ENCODE measurements around the gene NAALADL2.
"Not testable (repeated sequence)": the region's sequence is repeated elsewhere in the genome, so short reads cannot be mapped to it uniquely, and the experiment has no call there.

NAALADL2 gene

DNA sequence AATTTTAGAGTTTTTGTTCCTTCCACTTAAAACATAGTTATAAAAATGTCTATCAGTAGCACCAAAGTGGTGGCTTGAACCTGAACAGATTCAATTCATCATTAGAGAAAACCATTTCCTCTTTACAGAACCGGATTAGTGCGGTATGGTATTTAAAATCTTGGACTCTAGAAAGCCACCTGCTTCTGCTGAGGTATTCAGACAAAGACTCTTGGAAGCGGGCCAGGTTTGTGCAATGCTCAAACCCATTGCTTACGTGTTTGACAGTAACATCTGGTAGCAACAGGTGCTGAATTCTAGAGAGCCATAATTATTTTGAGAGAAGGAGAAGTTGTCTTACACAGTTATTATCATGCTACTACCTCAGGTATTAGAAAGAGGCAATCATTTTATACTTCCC lies 290.5 kb downstream of the NAALADL2 start:
- DNase-seq, result no peak

DNA sequence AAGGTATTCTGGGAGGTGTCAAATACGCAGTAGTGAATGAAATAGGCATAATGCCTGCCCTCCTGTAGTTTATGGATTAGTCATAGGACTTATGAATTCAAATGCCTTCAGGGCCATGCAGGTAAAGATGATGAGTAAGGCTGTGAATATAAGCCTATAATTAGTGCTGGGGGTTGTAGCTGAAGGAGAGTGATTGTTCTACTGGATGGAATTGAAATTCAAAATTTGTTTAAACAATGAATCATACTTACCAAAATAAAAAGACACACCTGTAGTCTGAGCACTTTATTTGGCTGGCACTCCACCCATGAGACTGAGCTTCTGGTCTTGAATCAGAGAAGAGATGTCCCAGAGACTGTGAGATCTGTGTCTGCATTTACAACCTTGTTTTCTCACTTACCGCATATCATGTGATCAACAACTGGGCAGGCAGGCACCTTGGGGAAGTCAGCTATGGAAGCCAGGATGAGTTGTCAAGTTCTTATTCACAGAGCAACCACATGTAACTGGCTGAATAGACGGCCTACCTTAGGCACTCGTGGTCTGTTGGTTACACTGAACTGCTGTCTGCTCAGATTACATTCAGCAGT lies 291.8 kb downstream of the NAALADL2 start:
- DNase-seq, result no peak

DNA sequence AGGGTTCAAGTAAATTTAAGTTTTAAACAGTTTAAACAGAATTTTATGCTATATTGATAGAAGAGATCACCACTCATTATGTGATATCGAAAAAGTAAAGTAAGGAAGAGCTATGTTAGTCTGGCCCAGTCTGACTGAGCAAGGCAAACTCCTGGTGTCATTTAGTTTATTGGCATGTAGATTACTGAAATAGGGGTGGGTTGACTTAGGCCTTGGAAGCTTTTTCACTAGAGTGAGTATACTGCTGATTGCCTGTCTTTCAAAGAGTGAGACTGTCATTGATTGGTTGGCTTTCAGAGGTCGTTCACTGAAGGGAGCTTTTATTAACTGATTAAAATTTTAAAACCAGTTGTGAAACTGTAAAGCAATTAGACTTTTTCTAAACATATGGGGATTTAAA lies 294.5 kb downstream of the NAALADL2 start:
- no peak for DNase-seq

DNA sequence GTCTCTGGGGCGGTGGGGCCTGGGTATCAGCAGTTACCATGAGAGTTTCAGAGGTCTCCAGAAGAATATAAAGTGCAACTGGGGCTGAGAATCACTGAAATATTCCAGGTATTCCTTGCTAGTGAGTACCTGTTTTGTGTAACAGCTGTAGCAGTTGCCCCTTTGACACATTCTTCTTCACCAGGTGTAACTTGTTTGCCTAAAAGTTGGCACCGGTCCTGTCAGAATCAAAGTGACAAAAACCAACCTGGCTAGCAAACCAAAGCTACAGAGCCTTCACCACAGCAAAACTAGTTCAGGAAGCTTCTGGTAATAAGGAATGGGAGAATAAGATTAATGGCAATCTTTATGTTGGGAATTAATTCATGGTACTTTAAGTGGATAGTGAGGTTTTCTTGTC lies 296.0 kb downstream of the NAALADL2 start:
- no peak for DNase-seq

DNA sequence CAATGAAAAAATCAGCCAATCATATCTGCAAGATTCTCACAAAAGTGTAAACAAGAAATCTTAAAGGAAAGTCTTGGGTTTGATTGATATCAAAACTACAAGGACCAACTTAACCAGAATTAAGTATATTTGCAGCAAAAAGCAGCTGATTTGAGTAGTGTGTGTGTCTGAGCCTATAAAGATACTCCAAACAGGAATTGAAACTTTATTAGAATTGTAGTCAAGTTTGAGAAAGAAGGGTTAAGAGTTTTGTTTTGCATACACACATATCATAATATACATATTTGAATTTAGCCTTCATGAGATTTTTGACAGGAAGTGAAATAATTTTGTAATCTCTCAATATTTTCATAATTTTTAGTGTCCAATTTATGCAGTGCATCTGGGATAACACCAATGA lies 300.1 kb downstream of the NAALADL2 start:
- DNase-seq, result no peak

DNA sequence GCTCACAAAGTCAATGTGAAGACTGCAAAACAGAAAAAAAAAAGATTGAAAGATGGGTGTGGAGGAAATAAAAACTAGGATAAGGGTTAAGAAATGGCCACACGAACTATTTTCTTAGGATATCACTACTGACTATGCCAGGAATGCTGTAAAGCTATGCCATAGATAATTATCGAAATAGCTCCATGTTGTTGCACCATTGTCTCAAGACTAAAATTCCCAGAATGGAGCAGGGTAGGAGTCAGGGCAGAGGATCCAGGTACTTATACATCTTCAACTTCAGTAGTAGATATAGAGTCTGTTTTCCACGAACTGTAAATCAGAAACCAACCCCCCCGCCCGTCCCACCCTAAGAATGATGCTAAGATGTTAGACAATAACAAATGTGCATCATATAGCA lies 302.2 kb downstream of the NAALADL2 start:
- no peak for DNase-seq

DNA sequence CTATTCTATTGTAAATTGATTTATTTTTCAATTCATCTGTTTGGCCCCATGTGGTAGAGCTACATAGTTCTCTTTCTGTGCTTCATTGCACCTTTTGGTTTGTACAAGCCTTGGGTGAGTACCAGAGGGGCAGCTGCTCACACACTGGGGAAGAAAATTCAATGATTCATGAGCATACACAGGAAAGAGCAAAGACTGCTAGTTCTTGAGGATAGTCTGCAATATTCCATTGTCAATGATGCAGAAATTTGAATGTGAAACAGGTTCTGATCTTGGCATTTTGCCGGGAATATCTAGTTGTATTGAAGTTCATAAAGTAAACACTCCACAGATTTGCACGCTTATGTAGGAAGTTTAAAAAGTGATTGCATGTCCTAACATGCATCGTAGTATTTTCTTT lies 304.6 kb downstream of the NAALADL2 start:
- no peak for DNase-seq

DNA sequence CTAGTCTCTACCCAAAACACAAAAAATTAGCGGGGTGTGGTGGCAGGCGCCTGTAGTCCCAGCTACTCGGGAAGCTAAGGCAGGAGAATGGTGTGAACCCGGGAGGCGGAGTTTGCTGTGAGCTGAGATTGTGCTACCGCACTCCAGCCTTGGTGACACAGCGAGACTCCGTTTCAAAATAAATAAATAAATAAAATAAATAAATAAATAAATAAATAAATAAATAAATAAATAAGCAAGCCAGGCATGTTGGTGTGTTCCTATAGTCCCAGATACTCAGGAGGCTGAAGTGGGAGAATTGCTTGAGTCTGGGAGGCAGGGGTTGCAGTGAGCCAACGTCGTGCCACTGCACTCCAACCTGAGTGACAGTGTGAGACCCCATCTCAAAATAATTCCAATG lies 314.0 kb downstream of the NAALADL2 start:
- DNase-seq, result not testable (repeated sequence)

DNA sequence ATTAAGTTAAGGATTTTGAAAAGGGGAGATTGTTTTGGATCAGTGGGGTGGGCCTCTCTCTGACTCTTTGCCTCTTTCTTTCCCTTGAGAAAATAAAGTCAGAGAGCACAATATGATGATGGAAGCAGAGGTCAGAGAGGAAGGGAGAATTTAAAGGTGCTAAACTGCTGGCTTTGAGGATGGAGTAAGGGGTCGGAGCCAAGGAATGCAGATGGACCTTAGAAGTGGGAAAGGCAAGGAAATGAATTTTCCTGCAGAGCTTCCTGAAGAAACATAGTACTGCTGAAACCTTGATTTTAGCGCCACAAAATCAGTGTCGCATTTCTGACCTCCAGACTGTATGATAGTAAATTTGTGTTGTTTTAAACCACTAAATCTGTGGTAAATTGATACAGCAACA lies 317.4 kb downstream of the NAALADL2 start:
- no peak for DNase-seq

DNA sequence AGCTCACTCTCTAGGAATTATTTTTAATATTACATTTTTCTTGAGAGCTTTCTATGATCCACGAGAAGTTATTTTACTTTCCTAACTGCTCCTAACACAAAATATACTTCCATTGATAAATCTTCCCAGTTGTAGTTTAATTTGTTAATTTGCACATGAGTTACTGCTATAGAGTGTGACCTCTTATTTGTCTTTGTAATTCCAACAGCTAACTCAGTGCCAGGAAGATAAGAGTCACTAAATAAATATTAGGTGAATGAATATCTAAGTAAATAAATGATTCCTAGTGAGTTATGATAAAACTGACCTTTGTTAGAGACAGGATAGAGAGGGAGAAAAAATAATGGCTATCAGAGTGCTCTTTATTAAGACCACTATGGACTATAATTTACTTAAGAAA lies 319.9 kb downstream of the NAALADL2 start:
- no peak for DNase-seq

DNA sequence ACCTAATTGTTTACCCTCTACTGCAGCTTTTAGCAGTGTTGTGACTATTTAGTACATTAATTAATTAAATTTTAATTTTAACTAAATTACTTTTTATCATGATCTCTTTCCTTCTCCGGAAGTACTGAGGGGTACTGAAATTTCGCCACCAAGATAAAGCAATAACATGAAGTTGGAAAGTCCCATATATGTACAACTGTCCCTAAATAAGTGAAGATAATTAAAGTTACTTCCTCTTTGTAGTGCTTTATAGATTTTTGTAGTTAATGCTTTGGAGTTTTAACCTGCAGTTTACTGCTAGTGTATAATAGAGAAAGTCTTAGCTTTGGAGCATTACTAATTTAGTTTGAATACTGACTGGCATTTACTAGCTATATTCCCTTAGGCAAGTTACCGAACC lies 325.3 kb downstream of the NAALADL2 start:
- DNase-seq, result no peak

DNA sequence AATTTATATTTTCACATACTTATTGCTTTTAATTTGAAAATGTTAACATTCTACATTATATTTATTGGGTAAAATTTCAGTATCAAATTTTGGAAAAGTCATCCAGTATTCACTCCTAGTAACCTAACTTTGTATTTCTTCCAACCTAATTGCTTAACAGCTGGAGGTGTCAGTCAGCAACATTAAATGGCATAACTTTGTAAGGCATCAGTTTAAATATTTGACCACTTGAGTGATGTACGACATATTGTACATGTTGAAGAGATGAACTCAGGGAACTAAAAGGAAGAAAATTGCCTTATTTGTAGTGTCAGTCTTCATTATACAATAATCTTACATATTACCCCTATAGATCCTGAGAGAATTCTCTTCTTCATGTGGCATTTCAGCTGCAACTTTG lies 326.8 kb downstream of the NAALADL2 start:
- DNase-seq, result no peak

DNA sequence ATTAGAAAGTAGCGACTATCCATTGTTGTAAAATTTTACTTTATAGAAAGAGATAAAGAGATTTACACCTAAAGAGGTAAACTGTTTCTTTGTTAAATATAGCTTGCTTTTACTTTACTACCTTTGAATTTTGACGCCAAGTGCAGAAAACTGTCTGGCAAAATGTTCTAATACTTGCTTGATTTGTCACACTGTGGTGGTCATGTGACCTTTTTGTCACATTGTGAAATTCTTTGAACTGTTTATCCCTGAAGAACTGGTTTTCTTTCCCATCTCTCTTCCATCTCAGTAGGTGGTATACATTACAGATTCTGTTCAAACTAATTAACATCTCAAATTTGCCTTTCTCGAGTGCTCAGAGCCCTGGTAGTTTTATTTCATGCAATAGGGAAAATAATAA lies 327.4 kb downstream of the NAALADL2 start:
- DNase-seq, result no peak

DNA sequence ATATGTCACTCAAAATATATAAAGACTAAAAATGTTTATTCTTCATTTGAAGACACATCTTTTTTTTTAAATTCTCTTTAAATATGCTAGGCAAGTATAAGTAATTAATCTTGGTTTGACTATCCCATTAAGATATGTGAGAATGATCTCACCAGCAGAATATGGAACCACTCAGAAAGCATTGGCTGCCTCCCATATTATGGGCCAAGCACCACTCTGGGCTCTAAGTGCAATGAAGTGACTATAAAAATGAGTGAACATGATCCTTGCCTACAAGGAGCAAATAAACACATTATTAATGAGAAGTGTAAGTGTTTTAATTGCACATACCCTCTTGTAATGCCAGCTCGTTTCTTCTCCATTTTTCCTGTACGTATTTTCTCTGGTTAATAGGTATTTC lies 328.5 kb downstream of the NAALADL2 start:
- no peak for DNase-seq

DNA sequence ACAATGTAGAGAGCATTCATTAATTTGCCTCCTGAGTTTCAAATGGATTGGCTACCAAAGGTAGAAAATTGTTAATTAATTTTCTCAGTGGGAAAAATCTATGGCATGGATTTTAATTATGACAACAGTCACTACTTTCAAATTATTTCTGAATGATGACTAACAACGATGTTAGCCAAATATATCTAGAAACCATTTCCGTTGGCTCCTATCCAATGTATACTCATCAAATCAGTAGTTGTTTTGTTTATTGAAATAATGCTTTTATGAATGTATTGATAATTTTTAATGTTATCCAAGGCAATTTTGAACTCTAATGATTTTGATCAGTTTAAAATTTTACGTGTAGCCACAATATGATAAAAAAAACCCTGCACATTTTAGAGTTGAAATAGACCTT lies 333.4 kb downstream of the NAALADL2 start:
- no peak for DNase-seq

DNA sequence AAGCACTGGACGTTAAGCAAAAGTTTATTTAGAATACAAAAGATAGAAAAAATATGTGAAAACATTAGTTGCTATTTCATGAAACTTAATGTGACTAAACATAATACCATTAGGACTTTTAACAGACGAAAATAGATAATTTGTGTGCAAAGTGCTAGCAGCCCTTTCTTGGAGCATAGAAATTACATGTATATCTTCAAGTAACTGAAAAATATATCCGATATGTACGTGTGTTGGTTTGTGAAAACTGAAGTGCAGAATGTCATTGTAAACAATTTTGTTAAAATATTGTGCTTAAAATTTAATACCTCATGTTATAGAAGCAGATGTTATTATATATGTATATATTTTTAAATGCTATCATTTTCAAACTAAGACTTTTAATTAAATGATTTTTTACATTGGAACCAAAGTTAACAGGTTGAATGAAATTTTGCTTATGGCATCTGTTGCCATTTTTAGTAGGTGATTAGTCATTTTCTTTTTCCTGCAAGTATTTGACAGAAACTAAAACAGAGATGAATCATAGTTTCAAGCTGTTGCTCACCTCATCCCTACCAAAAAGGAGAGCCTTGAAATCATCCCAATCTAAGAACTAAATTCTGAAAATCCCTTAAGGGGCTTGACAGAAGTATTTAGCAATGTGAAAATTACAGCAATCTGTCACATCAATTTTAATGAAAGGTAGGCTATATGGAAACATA lies 334.8 kb downstream of the NAALADL2 start:
- no peak for DNase-seq

DNA sequence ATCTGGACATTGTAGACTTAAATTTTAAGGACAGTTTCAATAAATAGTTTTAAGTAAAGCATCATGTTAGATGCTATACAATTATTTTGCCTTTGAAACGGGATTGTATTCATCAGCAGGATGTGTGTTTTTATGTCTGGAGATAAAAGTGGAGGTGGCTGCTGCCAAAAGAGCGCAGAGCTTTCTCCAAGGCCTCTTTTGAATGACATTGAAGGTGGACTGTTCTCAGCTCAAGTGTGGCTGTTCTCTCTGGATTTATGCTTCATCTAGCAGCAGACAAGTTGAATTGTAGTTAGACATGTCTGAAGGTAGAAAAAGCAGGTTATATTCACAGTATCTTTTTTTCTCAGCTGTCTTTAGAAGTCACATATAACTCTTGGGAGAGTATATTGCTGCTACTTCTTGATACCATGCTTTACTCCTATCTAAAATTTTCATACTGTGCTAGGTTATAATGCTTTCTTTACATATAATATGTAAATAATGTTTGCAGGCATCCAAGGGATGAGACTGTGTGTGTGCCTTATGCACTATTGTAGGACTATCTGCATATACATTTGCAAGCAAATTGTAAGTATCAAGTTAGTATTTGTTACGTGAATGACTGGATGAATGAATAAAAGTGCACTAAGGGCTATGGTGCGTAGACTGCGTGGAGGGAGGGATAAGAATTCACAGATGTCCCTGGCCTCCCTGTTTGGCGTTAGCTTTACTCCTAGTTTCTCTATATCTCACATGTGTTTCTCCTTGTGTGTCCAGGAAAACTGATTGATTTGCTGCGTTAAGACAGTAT lies 340.1 kb downstream of the NAALADL2 start:
- DNase-seq, result no peak

DNA sequence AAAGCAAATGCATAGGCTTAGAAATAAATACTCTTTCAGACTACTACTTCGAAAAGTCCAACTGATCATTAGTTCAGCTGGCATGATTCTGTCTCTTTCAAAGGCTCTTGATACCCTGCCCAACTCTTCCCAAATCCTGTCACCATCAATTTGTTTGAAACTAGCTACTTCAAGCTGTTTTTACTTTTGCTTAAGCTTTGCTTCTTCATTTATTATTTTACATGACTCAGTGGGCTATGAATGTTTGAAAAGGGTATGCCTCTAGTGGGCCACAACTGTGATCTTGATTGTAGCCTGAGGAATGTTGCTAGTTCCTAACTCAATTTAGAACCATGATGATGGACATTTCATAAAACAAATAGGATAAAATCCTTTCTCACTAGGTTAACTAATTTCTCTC lies 340.8 kb downstream of the NAALADL2 start:
- no peak for DNase-seq

DNA sequence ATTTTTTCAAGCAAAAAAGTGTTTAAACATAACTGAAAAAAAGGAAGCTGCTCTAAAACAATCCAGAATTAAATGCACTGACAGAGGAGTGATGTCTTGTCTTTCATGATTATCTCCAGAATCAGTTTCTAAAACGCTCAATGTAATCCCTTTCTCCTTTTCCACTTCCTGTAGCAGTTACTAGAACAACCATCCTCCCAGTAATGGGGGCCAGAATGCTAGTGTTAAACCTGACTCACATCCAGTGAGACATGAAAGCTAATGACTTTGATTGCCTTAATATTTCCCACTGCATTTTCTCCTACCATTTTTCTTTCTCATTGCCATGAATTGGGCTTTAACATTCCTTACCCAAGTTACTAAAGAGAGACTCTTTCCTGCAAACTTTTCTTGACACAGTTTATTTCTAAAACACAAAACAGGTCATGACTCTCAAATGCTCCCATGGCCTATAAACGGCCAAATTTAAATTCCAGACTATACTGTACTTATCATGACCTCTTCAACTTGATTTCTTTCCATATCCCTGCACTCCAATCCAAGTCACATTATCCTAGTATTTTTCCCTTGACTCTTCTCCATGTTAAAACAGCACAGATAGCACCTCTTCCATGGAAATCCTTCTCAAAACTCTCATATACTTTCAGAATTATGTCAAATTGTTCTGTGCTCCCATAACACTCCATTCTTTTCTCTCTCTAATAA lies 341.4 kb downstream of the NAALADL2 start:
- DNase-seq, result no peak

DNA sequence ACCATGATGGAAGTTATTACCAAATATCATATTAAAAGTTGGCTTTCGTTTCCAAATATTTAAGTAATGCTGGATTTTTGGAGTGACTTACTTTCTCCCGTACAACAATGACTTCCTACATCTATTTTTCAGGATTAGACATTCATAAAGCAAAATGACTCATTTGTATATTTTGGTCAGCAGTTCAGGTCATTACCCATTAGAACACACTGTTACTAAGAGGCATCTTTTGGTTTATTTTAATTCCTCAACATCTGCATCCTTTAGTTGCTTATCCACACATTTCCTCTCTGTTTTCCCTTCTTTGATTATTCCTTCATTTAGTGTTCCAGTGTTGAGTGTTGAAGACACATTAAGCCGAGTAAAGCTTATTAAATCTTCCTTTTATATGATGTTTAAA lies 348.2 kb downstream of the NAALADL2 start:
- DNase-seq, result no peak

DNA sequence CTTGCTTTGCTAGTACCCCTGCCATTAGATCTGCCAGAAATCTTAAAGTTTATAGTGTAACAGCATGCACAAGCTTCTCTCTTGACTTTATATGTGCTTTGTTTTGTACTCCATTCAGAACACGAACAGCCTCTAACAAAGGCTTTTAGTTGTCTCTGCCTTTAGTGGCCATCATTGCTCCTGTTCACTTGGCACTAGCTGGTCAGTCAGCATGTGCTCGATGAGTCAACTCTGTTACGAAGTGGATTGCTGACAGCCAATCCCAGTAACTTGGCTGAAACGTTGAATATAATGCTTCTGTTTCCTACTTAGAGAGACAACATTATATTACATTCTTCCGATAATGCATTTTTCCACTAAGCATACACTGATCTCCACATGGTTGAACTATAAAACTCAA lies 349.2 kb downstream of the NAALADL2 start:
- DNase-seq, result no peak

DNA sequence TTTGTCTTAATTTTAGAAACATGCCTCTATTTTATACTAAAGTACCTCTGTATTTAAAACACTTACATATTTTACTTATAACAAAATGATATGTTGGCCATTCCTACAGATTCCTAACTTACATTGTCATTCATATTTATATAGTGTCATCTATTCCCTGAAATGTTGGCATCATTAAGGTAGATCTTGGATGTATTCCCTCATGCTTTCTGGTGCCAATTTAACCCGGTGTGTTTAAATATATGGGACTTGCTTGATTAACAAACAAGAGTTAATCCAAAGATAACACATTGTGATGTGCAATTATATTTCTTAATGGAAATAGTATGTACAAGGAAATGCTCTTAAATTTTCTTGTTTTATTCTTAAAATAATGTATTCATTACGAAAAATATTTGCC lies 352.3 kb downstream of the NAALADL2 start:
- no peak for DNase-seq

DNA sequence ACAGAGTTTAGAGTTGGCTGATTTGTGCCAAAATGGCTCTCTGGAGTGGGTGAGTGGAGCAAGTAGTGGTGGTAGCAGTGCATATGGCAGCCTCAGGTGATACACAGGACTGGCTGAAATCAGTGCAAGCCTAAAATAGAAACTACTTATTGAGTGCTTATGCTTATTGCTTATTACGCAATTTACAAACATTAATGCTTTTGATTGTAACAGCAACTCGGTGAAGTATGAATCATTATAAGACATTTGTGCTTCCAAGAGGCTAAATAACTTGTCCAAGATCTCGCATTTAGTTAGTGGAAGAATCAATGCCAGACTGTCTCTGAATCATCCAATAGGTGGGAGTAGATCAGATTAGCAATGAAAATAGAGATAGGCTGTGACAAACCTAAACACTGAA lies 353.8 kb downstream of the NAALADL2 start:
- no peak for DNase-seq

DNA sequence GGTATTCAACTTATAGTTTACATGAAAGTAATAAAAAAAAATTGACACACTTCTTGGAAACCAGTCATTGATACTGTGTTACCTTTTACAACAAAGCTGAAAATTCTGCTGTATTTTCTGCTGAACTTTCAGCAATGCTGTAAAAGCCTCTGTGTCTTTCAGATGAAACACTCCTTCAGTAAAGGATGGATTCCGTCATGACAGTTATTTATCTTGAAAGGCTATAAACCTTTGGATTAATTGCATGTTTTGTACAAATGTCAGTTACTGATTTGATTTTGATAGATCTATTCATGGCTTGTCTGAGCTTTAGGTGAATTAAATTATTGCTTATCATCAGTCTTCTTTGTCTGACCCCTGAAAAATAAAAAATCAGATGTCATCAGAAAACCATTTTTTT lies 355.1 kb downstream of the NAALADL2 start:
- no peak for DNase-seq

Data from activated naive CD4-positive, alpha-beta T cell (primary cell).